Stomach smooth muscle (tissue), 2 donors: Measurements from ENCODE around the gene LINC01488.

Source experiments
- H3K27ac ChIP-seq: one replicate; pipeline ENCODE4 v1.7.0; 2013; ENCODE audit warnings: mild to moderate bottlenecking, low read length, inconsistent platforms
- H3K27me3 ChIP-seq, 2 donors: one replicate each; pipeline ENCODE4 v1.7.0; 2013; ENCODE audit warnings: low read length in 2 of 2; ENCODE audit not compliant: insufficient read depth in 2 of 2, control insufficient read depth in 1 of 2
- H3K36me3 ChIP-seq, 2 donors: one replicate each; pipeline ENCODE4 v1.7.0; 2013; ENCODE audit warnings: low read length in 2 of 2; ENCODE audit not compliant: control insufficient read depth in 2 of 2, insufficient read depth in 2 of 2
- H3K4me1 ChIP-seq: one replicate; pipeline ENCODE4 v1.7.0; 2013; ENCODE audit warnings: low read length; ENCODE audit not compliant: control insufficient read depth, insufficient read depth
- H3K4me3 ChIP-seq, 2 donors: one replicate each; pipeline ENCODE4 v1.7.0; 2013; ENCODE audit warnings: low read length in 2 of 2
- H3K9ac ChIP-seq, 2 donors: one replicate each; pipeline ENCODE4 v1.7.0; 2013; ENCODE audit warnings: low read length in 2 of 2, mild to moderate bottlenecking in 1 of 2
- H3K9me3 ChIP-seq, 2 donors: one replicate each; pipeline ENCODE4 v1.7.0; 2013; ENCODE audit warnings: low read length in 2 of 2; ENCODE audit not compliant: control insufficient read depth in 2 of 2
- donor health status: healthy.
- donor health status: Pancreatic carcinoma.

LINC01488 gene

DNA sequence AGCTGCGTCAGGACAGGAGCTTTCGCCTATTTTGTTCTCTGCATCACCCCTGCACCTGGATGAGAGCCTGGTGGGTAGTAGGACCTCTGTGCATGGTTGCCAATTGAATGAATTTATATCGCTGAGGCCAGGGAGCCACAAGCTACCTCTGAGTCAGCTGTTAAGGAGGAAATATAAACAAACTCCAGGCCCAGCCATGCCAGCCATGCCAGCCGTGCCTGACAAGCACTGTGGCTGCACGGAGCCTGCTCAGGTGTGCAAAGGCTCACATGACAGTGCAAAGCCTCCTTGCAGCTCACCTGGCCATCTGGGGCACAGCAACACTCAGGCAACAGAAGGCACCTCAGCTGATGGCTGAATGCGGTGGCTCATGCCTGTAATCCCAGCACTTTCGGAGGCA, 33.7 kb upstream of the LINC01488 start:
- Histone ChIP-seq H3K9me3 (no peaks in the 10 kb centered on the region), H3K4me3 (no peak overlapping the region), H3K4me1 (peaks cover 24% of the 10 kb centered on the region), H3K27ac (no peak overlapping the region), H3K27me3 (no peaks in the 10 kb centered on the region), H3K36me3 (no peaks in the 10 kb centered on the region), H3K9ac (no peak overlapping the region)

DNA sequence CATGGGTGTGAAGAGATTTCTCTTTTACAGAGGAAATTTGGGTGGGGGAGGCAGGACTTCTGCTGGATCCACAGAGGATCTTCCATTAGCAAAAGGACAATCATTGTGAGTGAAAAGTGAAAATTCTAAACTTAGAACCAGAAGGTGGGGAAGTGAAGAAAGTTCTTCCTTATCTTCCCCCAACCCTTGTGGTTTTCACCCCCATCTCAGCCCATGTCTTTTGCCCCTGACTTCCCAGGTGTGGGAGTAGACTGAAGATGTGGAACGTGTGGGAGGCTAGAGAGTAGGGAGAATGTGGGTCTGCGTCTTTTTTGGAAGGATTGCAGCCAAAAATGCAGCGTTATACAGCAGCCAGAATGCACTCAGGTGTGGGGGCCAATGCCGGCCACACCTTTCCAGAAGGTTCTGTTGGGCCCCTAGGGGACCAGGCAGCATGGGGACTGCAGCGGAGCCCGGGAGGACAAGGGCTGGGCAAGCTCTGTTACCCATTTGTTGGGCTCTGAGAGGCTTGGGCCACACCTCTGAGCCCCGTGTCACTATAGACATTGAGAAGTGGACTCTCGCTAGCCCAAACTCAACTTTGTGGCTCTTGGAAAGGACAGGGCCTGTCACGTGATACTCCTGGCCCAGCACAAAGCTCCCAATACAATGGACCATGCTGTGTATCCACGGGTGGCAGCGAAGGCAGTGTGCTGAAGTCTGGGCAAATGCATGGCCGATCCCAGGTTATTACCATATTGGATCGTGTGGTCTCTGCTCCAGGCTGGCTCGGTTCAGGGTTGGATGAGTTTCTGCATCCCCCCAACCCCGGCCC, 32.8 kb upstream of the LINC01488 start:
- Histone ChIP-seq H3K27ac (no peak overlapping the region), H3K36me3 (no peaks in the 10 kb centered on the region), H3K27me3 (no peaks in the 10 kb centered on the region), H3K4me1 (peaks cover 16% of the 10 kb centered on the region), H3K9ac (no peak overlapping the region), H3K4me3 (no peak overlapping the region), H3K9me3 (no peaks in the 10 kb centered on the region)

- Histone ChIP-seq H3K36me3 (no peaks in the 10 kb centered on the region), H3K4me1 (peaks cover 8% of the 10 kb centered on the region), H3K27ac (no peak overlapping the region), H3K9me3 (no peaks in the 10 kb centered on the region), H3K27me3 (peaks cover 0 to under 1% of the 10 kb centered on the region in 2 donors), H3K4me3 (no peak overlapping the region), H3K9ac (no peak overlapping the region)
These were observed 32.0 kb upstream of the LINC01488 start for GRCh38 chr11:69449320-69450063.

GRCh38 chr11:69450064-69450856, 31.2 kb upstream of the LINC01488 start:
- Histone ChIP-seq H3K9ac (no peak overlapping the region), H3K27me3 (peaks cover 0 to 2% of the 10 kb centered on the region in 2 donors), H3K36me3 (no peaks in the 10 kb centered on the region), H3K9me3 (no peaks in the 10 kb centered on the region), H3K4me1 (peaks cover 4% of the 10 kb centered on the region), H3K27ac (peak overlapping the region; percentile 18), H3K4me3 (no peak overlapping the region)

GRCh38 chr11:69450857-69451220, 30.6 kb upstream of the LINC01488 start:
- Histone ChIP-seq H3K4me3 (no peak overlapping the region), H3K27me3 (peaks cover 0 to 2% of the 10 kb centered on the region in 2 donors), H3K9ac (no peak overlapping the region), H3K36me3 (no peaks in the 10 kb centered on the region), H3K4me1 (peaks cover 4% of the 10 kb centered on the region), H3K27ac (no peak overlapping the region), H3K9me3 (no peaks in the 10 kb centered on the region)

DNA sequence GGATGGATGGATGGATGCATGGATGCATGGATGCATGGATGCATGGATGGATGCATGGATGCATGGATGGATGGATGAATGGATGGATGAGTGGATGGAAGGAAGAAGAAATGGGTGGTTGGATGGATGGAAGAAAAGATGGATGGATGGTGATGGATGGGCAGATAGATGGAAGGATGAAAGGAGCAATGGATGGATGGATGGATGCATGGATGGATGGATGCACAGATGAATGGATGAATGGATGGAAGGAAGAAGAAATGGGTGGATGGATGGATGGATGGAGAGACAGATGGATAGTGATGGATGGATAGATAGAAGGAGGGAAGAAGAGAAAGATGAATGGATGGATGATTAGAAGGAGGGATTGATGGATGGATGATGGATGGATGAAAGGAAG, 30.2 kb upstream of the LINC01488 start:
- H3K36me3 ChIP-seq: no peaks in the 10 kb centered on the region
- H3K27me3 ChIP-seq: peaks cover 0 to 2% of the 10 kb centered on the region in 2 donors
- no peak overlapping the region for H3K4me3 ChIP-seq
- no peak overlapping the region for H3K27ac ChIP-seq
- no peaks in the 10 kb centered on the region for H3K9me3 ChIP-seq
- H3K9ac ChIP-seq: no peak overlapping the region
- peaks cover 4% of the 10 kb centered on the region for H3K4me1 ChIP-seq

GRCh38 chr11:69452206-69452987, 29.1 kb upstream of the LINC01488 start:
- no peaks in the 10 kb centered on the region for H3K36me3 ChIP-seq
- H3K27ac ChIP-seq: no peak overlapping the region
- peaks cover 2 to 7% of the 10 kb centered on the region in 2 donors for H3K9me3 ChIP-seq
- H3K4me3 ChIP-seq: no peak overlapping the region
- peaks cover 4% of the 10 kb centered on the region for H3K4me1 ChIP-seq
- no peak overlapping the region for H3K9ac ChIP-seq
- H3K27me3 ChIP-seq: peaks cover 0 to 2% of the 10 kb centered on the region in 2 donors

GRCh38 chr11:69453151-69453550, 28.3 kb upstream of the LINC01488 start:
- no peaks in the 10 kb centered on the region for H3K36me3 ChIP-seq
- H3K4me3 ChIP-seq: no peak overlapping the region
- H3K9me3 ChIP-seq: peaks cover 2 to 7% of the 10 kb centered on the region in 2 donors
- H3K27ac ChIP-seq: no peak overlapping the region
- H3K4me1 ChIP-seq: peaks cover 4% of the 10 kb centered on the region
- H3K27me3 ChIP-seq: peaks cover 0 to 2% of the 10 kb centered on the region in 2 donors
- no peak overlapping the region for H3K9ac ChIP-seq

- no peak overlapping the region for H3K4me3 ChIP-seq
- H3K27ac ChIP-seq: no peak overlapping the region
- H3K36me3 ChIP-seq: no peaks in the 10 kb centered on the region
- peaks cover 2 to 7% of the 10 kb centered on the region in 2 donors for H3K9me3 ChIP-seq
- no peak overlapping the region for H3K9ac ChIP-seq
- H3K27me3 ChIP-seq: peaks cover 0 to 2% of the 10 kb centered on the region in 2 donors
- peaks cover 4% of the 10 kb centered on the region for H3K4me1 ChIP-seq
These were observed 27.4 kb upstream of the LINC01488 start for GRCh38 chr11:69454018-69454417.

DNA sequence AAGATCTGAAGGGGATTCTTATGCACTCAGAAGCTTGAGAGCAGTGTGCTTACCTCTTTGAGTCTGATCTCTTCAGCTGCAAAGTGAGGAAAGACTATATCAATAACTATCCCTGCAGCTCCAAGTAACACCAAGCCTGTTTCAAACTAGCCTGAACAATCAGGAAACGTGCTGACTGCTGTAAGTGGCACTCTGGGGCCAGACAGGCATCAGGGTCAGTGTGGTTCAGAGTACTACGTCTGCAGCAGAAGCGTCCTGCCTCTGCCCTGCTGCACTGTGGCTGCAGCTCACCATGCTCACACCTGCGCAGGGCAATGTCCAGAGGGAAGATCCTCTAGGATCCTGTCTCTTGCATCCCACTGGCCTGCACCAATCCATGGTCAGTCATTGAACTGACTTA, 25.5 kb upstream of the LINC01488 start:
- Histone ChIP-seq H3K4me1 (no peaks in the 10 kb centered on the region), H3K9ac (no peak overlapping the region), H3K4me3 (no peak overlapping the region), H3K27me3 (peaks cover 0 to 2% of the 10 kb centered on the region in 2 donors), H3K27ac (no peak overlapping the region), H3K36me3 (no peaks in the 10 kb centered on the region), H3K9me3 (peaks cover 8 to 11% of the 10 kb centered on the region in 2 donors)
